AG10803 (cell line): ENCODE results near the gene CRYGD.

ENCODE experiments used
- DNase-seq: peaks from one replicate; pipeline ENCODE4 v3.0.0; 2010; ENCODE audit warnings: low read depth
- H3K4me3 ChIP-seq: 2 replicates; pipeline ENCODE4 v1.5.1; 2011; ENCODE audit warnings: mild to moderate bottlenecking, low read length, control low read depth
- TF ChIP-seq, protein P1 (sequence below): conservative IDR thresholded peaks from 2 replicates; pipeline ENCODE4 v1.5.1; 2011; ENCODE audit warnings: mild to moderate bottlenecking, low read length, control low read depth, inconsistent platforms

Gene CRYGD

DNA sequence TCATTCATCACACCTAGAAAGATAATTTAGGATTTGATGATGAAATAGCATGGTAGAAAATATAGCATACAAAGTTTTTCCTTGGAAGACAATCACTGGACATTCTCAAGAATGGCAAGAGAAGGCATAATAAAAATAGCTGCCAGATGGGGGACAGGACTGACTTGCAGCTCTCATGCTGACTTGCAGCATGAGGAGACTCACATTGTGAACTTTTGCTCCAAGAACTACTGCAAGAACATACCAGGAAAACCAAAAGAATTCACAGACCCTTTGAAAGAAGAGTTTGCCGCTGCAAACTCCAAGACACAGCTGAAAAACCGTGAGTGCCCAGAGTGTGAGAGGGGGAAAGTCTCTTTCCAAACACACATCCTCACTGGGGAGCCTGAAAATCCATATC is 47.0 kb downstream of the CRYGD start:
- peak; percentile 73 for DNase-seq
- TF ChIP-seq, protein P1, sequence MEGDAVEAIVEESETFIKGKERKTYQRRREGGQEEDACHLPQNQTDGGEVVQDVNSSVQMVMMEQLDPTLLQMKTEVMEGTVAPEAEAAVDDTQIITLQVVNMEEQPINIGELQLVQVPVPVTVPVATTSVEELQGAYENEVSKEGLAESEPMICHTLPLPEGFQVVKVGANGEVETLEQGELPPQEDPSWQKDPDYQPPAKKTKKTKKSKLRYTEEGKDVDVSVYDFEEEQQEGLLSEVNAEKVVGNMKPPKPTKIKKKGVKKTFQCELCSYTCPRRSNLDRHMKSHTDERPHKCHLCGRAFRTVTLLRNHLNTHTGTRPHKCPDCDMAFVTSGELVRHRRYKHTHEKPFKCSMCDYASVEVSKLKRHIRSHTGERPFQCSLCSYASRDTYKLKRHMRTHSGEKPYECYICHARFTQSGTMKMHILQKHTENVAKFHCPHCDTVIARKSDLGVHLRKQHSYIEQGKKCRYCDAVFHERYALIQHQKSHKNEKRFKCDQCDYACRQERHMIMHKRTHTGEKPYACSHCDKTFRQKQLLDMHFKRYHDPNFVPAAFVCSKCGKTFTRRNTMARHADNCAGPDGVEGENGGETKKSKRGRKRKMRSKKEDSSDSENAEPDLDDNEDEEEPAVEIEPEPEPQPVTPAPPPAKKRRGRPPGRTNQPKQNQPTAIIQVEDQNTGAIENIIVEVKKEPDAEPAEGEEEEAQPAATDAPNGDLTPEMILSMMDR = no peak
- no peak overlapping the region for H3K4me3 ChIP-seq

DNA sequence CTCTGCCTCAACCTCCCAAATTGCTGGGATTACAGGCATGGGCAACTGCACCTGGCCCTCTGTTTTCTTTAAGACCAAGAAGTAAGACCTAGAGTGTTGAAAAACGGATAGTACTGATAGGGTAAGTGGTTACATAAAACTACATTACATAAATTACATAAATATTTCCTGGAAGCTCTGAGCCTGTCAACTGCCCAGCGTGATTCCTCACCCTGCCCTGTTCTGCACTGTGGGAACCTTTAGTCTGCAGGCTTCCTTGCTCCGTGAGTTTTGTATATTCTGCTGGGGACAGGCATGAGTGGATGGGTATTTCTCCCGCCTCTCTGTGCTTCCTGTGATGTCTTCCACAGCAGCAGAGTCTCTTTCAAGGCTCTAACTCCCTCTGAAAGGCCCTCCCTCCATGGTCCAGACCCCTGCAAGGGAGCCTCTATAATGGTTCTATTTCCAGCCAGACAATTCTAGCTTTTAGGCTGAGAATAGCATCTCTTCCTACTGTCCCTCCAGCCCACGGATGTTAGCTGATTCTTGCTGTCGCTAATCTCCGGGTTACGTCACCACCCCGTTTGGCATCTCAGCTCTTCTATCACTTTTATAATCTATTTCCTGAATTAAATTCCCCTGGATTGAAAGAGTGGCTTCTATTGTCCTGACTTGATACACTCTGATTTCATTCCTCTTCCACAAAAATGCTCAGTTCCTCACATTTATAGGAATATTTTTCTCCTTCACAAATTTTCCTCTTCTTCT is 49.5 kb downstream of the CRYGD start:
- no peak overlapping the region for H3K4me3 ChIP-seq
- DNase-seq = no peak
- TF ChIP-seq, protein P1 = no peak

DNA sequence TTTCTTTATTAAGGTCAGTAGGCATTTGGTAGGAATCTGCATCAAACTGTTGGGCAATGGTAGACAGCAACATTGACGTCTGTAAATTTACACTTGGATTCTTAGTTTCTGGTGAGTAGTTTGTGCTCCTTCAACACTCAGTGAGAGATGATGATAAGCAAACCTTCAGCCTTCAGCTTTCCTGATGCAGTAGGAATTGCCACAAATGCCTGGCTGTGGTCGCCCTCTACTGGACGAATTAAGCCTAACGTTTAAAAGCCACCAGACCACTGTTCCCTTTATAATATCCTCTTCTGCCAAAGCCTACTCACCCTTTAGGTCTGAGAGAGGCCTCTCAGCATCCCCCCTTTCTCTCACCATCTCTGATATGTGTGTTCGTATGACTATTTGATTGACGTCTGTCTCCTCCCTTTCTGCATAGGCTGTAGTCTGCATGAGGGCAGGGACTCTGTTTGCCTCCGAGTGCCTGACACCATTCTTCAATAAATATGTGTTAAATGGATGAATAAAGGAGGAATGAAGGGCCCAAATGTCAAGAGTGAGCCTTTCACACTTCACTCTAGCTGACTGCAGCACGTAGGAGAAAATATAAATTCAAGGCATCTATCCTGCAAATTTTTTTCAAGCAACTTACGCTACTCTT is 52.0 kb downstream of the CRYGD start:
- TF ChIP-seq, protein P1 = peak; percentile 84
- H3K4me3 ChIP-seq = no peak overlapping the region
- peak; percentile 69 for DNase-seq
